HepG2 (cell line): ENCODE data around the gene LYST. TPM values are rescaled to one million over a fixed set of nuclear protein-coding genes. Genes with fewer than 3 reads are reported as not detected.

Experiments used
- ARNTL ChIP-seq: sonication (generic); formaldehyde crosslinking; IDR thresholded peaks from 2 replicates; pipeline ENCODE4 v1.4.0; 2020; ENCODE audit warnings: mild to moderate bottlenecking, missing genetic modification reagents
- ESRRA ChIP-seq: sonication (generic); formaldehyde crosslinking; IDR thresholded peaks from 2 replicates; pipeline ENCODE4 v1.5.1; 2020; ENCODE audit warnings: mild to moderate bottlenecking, low read depth, missing genetic modification reagents
- FIP1L1 ChIP-seq: fragments of 200-400 bp; formaldehyde crosslinking; IDR thresholded peaks from 2 replicates; pipeline ENCODE4 v1.6.1; 2018; ENCODE audit warnings: low read depth, mild to moderate bottlenecking, low read length, moderate library complexity, borderline replicate concordance; ENCODE audit not compliant: insufficient read depth
- HOXA9 ChIP-seq: sonication (generic); formaldehyde crosslinking; IDR thresholded peaks from 2 replicates; pipeline ENCODE4 v1.8.1; 2022; ENCODE audit warnings: missing genetic modification reagents, mild to moderate bottlenecking, moderate library complexity, borderline replicate concordance
- MAFF ChIP-seq: IDR thresholded peaks from 2 replicates; pipeline ENCODE4 v1.6.1; 2011; ENCODE audit warnings: low read depth, low read length, improper control_type of control experiment
- MED8 ChIP-seq: sonication (generic); formaldehyde crosslinking; IDR thresholded peaks from 2 replicates; pipeline ENCODE4 v1.8.1; 2023; ENCODE audit warnings: mild to moderate bottlenecking, missing genetic modification reagents; ENCODE audit not compliant: insufficient replicate concordance
- MIER2 ChIP-seq: IDR thresholded peaks from 2 replicates; pipeline ENCODE4 v1.6.1; 2016; ENCODE audit warnings: missing biosample characterization, missing genetic modification reagents
- MXI1 ChIP-seq: IDR thresholded peaks from 3 replicates; pipeline ENCODE4 v1.6.1; 2012; ENCODE audit warnings: low read depth, low read length, inconsistent platforms, borderline replicate concordance
- MYPOP ChIP-seq: sonication (generic); formaldehyde crosslinking; IDR thresholded peaks from 2 replicates; pipeline ENCODE4 v1.8.1; 2023; ENCODE audit warnings: mild to moderate bottlenecking, moderate library complexity, missing genetic modification reagents
- NR3C1 ChIP-seq: sonication (generic); formaldehyde crosslinking; IDR thresholded peaks from 2 replicates; pipeline ENCODE4 v1.4.0; 2020; ENCODE audit warnings: missing genetic modification reagents
- POLR2A ChIP-seq, 2 experiments: IDR thresholded peaks; 2 replicates each; pipeline ENCODE4 v1.6.1; 2011; ENCODE audit warnings: low read depth in 2 of 2, low read length in 2 of 2, mild to moderate bottlenecking in 1 of 2, moderate library complexity in 1 of 2; ENCODE audit not compliant: insufficient read depth in 1 of 2
- SP1 ChIP-seq, 2 experiments: fragments of 450-650 bp in 1 of 2; sonication (generic) in 1 of 2; formaldehyde crosslinking in 1 of 2; IDR thresholded peaks; 2 replicates each; pipeline versions ENCODE4 v1.4.0 to v1.6.1; 2016 to 2020; ENCODE audit warnings: missing genetic modification reagents in 1 of 2
- THAP11 ChIP-seq: IDR thresholded peaks from 2 replicates; pipeline ENCODE4 v1.6.1; 2016; ENCODE audit warnings: missing biosample characterization, missing genetic modification reagents
- ZBTB7A ChIP-seq: sonication (generic); formaldehyde crosslinking; IDR thresholded peaks from 2 replicates; pipeline ENCODE4 v1.8.0; 2022; ENCODE audit warnings: mild to moderate bottlenecking, missing genetic modification reagents
- ZNF329 ChIP-seq: sonication (generic); formaldehyde crosslinking; IDR thresholded peaks from 2 replicates; pipeline ENCODE4 v1.9.0; 2021; ENCODE audit warnings: low read depth, mild to moderate bottlenecking, missing genetic modification reagents
- ZNF333 ChIP-seq: sonication (generic); formaldehyde crosslinking; IDR thresholded peaks from 2 replicates; pipeline ENCODE4 v1.4.0; 2020; ENCODE audit warnings: mild to moderate bottlenecking, missing genetic modification reagents, borderline replicate concordance
- ZNF569 ChIP-seq: sonication (generic); formaldehyde crosslinking; IDR thresholded peaks from 2 replicates; pipeline ENCODE4 v1.5.0; 2020; ENCODE audit warnings: mild to moderate bottlenecking, missing genetic modification reagents, moderate library complexity, borderline replicate concordance
- polyA plus RNA-seq, 8 experiments: library from polyadenylated mRNA; depleted of rRNA in 3 of 8; stranded (reverse) in 7 of 8; unstranded in 1 of 8; fragments of >200 nt; fragmentation: Illumina TruSeq in 4 of 8; extraction: Trizol in 4 of 8; gene quantifications; 2 replicates each; pipeline versions ENCODE4 v1.2.1 to v1.2.3, GENCODE V29; 2011 to 2016; ENCODE audit warnings: low read depth in 4 of 8, missing spikeins in 1 of 8, mixed read lengths in 1 of 8; ENCODE audit not compliant: insufficient read depth in 1 of 8
- total RNA-seq, 5 experiments: library from RNA; depleted of rRNA; stranded (reverse); fragments of >200 nt; fragmentation: Illumina TruSeq; extraction: Trizol; gene quantifications; 2 replicates each; pipeline ENCODE4 v1.2.3, GENCODE V29; 2016; ENCODE audit warnings: low read depth in 1 of 5
- TF ChIP-seq, protein P1 (sequence below), 2 experiments: sonication (generic) in 1 of 2; formaldehyde crosslinking in 1 of 2; IDR thresholded peaks; 2 replicates each; pipeline versions ENCODE4 v1.5.1 to v1.6.1; 2011 to 2020; ENCODE audit warnings: borderline replicate concordance in 1 of 2, low read depth in 1 of 2, low read length in 1 of 2, mild to moderate bottlenecking in 1 of 2, missing genetic modification reagents in 1 of 2, moderate library complexity in 1 of 2
- TF ChIP-seq, protein P2 (sequence below): sonication (generic); formaldehyde crosslinking; IDR thresholded peaks from 2 replicates; pipeline ENCODE4 v1.4.0; 2020; ENCODE audit warnings: low read depth, mild to moderate bottlenecking, missing genetic modification reagents
- TF ChIP-seq, protein P3 (sequence below): sonication (generic); formaldehyde crosslinking; IDR thresholded peaks from 2 replicates; pipeline ENCODE4 v1.8.0; 2022; ENCODE audit warnings: missing genetic modification reagents, mild to moderate bottlenecking, inconsistent platforms, borderline replicate concordance

LYST gene
- total and polyA plus RNA-seq, 2 of the 13 experiments (the other 11 are each of a cell fraction or from before 2014, with no cell fraction given): 0.91 to 2.5 TPM

DNA sequence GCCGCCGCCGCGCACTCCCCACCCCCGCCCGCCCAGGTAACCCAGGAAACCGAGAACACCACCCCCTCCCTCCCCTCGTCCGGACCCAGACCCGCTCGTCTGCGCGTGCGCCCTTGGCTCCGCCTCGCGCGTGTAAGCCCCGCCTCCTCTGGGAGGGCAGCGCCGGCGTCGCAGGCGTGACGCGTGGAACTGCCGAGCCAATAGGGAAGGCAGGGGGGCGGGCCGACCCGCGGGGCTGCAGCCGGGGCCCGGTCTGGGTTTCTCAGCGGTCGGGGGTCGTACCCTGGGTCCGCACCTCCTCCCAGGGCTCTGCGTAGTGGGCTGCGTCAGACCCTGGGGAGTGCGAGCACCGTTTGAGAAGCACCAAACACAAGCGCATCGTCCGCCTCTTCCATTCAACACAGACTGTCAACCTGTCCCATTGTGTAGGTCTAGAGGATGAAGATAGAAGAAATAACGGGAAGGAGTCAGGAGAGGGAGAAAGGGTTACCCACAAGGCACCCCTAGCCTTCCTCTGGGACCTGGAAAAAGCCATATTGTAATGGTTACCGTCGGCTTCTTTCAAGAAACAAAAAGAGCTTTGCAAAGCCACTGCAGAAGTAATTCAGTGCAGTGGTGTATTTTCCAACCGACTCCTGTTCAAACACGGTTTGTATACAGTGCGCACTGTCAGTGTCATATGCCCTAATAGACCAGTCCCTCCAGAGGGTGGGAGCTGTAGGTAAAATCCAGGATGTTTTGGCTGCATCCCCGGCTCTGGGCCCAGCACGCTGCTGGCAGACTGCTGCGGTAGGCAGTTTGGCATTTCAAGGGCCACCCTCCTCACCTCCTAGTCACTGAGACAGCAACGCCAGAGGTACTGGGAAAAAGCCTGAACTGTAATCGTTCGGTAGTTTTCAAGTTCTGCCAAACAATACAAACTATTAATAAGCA lies 473 bp upstream of the LYST start (continued):
- TF ChIP-seq, protein P1, sequence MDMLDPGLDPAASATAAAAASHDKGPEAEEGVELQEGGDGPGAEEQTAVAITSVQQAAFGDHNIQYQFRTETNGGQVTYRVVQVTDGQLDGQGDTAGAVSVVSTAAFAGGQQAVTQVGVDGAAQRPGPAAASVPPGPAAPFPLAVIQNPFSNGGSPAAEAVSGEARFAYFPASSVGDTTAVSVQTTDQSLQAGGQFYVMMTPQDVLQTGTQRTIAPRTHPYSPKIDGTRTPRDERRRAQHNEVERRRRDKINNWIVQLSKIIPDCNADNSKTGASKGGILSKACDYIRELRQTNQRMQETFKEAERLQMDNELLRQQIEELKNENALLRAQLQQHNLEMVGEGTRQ (IDR thresholded peaks at IDR 0.05; ENCODE audit: low read depth, low read length): no peak
- TF ChIP-seq, protein P1 (CRISPR knock-in tag; IDR thresholded peaks at IDR 0.05; ENCODE audit: borderline replicate concordance): no peak
- TF ChIP-seq FIP1L1 (no peak), THAP11 (peak; percentile 80), ZNF333 (CRISPR knock-in tag) (no peak), MYPOP (CRISPR knock-in tag) (no peak), ARNTL (no peak), MXI1 (no peak; the same call in 2 of the 3 replicates), MAFF (no peak), MIER2 (CRISPR knock-in tag) (no peak), SP1 (IDR thresholded peaks at IDR 0.05) (no peak), SP1 (CRISPR knock-in tag; IDR thresholded peaks at IDR 0.05) (peak; percentile 98), POLR2A (IDR thresholded peaks at IDR 0.05; ENCODE audit: insufficient read depth in 1 of 2, low read depth in 2 of 2, low read length in 2 of 2) (peak; percentile 49 to 92; a peak in 3 of 4 replicates), HOXA9 (CRISPR knock-in tag) (no peak), ESRRA (CRISPR knock-in tag) (no peak), ZNF329 (CRISPR knock-in tag) (no peak), ZBTB7A (CRISPR knock-in tag) (peak; percentile 81; the same call in 1 of the 2 replicates), NR3C1 (CRISPR knock-in tag) (no peak), MED8 (CRISPR knock-in tag) (no peak), ZNF569 (CRISPR knock-in tag) (no peak)
- TF ChIP-seq, protein P2, sequence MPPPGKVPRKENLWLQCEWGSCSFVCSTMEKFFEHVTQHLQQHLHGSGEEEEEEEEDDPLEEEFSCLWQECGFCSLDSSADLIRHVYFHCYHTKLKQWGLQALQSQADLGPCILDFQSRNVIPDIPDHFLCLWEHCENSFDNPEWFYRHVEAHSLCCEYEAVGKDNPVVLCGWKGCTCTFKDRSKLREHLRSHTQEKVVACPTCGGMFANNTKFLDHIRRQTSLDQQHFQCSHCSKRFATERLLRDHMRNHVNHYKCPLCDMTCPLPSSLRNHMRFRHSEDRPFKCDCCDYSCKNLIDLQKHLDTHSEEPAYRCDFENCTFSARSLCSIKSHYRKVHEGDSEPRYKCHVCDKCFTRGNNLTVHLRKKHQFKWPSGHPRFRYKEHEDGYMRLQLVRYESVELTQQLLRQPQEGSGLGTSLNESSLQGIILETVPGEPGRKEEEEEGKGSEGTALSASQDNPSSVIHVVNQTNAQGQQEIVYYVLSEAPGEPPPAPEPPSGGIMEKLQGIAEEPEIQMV: peak; percentile 97
- TF ChIP-seq, protein P3, sequence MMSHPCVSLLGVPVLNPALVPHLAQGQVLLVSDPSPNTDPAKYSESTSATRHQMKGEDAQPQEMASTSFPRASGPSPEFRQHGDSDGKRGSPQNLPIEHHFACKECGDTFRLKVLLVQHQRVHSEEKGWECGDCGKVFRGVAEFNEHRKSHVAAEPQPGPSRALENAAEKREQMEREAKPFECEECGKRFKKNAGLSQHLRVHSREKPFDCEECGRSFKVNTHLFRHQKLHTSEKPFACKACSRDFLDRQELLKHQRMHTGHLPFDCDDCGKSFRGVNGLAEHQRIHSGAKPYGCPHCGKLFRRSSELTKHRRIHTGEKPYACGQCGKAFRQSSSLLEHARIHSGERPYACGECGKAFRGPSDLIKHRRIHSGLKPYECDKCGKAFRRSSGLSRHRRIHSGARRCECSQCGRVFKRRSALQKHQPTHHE (CRISPR knock-in tag): no peak
